HG03159 (cell line): ENCODE measurements around the gene ARHGAP27.

Source experiments
- ATAC-seq: cut with Tn5 transposase; IDR thresholded peaks from one replicate; pipeline ENCODE4 v1.9.1; 2021; ENCODE audit warnings: mild to moderate bottlenecking, moderate library complexity; ENCODE audit not compliant: unreplicated experiment

ARHGAP27 gene

GRCh38 chr17:45388604-45389325 lies 43.9 kb downstream of the ARHGAP27 start:
- ATAC-seq: no peak

GRCh38 chr17:45387739-45388138 lies 44.9 kb downstream of the ARHGAP27 start:
- no peak for ATAC-seq

- no peak for ATAC-seq
Measured at GRCh38 chr17:45386178-45386577, 46.5 kb downstream of the ARHGAP27 start.

GRCh38 chr17:45385331-45385997 lies 47.2 kb downstream of the ARHGAP27 start:
- ATAC-seq: peak; percentile 52

- no peak for ATAC-seq
Measured at GRCh38 chr17:45384789-45385262, 47.8 kb downstream of the ARHGAP27 start.

GRCh38 chr17:45384047-45384788 lies 48.5 kb downstream of the ARHGAP27 start:
- no peak for ATAC-seq

- no peak for ATAC-seq
Measured at GRCh38 chr17:45383003-45383402, 49.7 kb downstream of the ARHGAP27 start.

- ATAC-seq: no peak
Measured at GRCh38 chr17:45382226-45382625, 50.4 kb downstream of the ARHGAP27 start.

GRCh38 chr17:45380991-45381390 lies 51.7 kb downstream of the ARHGAP27 start:
- no peak for ATAC-seq

- ATAC-seq: no peak
Measured at GRCh38 chr17:45380046-45380765, 52.5 kb downstream of the ARHGAP27 start.

GRCh38 chr17:45377401-45377800 lies 55.3 kb downstream of the ARHGAP27 start:
- ATAC-seq: no peak

GRCh38 chr17:45376171-45377005 lies 56.3 kb downstream of the ARHGAP27 start:
- ATAC-seq: no peak

GRCh38 chr17:45374501-45374900 lies 58.2 kb downstream of the ARHGAP27 start:
- ATAC-seq: no peak

- no peak for ATAC-seq
Measured at GRCh38 chr17:45372325-45372869, 60.3 kb downstream of the ARHGAP27 start.

GRCh38 chr17:45371414-45372324 lies 61.0 kb downstream of the ARHGAP27 start:
- ATAC-seq: no peak

- no peak for ATAC-seq
Measured at GRCh38 chr17:45370949-45371413, 61.7 kb downstream of the ARHGAP27 start.

- no peak for ATAC-seq
Measured at GRCh38 chr17:45369421-45369820, 63.2 kb downstream of the ARHGAP27 start.

GRCh38 chr17:45368651-45369050 lies 64.0 kb downstream of the ARHGAP27 start:
- no peak for ATAC-seq

GRCh38 chr17:45367216-45367615 lies 65.5 kb downstream of the ARHGAP27 start:
- no peak for ATAC-seq
